Endothelial cell of hepatic sinusoid (primary cell): ENCODE data around the gene HNRNPA2B1.

ENCODE experiments used
- in situ Hi-C: cut with HindIII; loops from 2 replicates; pipeline ENCODE4 v1.10.0; 2017; ENCODE audit warnings: low sequenced_read_pairs

Gene HNRNPA2B1

DNA sequence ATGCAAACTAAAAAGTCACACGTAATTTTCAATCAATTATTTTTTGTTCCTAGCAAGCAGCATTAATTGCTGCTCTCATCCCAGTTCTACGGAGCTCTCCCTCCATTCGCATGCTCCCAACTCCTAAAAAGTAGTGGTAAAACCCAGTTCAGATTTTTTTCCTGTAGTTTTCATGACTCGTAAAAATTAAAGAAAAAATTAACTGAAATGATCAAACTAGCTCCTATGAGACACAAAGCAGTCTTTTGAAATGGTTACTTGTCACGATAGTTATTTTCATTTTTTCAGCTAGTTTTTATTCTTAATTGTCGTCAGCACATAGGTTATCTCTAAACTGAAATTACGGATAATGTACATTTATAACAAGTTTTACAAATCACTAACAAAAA, 1.8 kb downstream of the HNRNPA2B1 start:
- in situ Hi-C loops, result loop anchor here (5.0 kb wide), 1 partner anchor 106 kb away; no protein-coding TSS in a partner anchor

DNA sequence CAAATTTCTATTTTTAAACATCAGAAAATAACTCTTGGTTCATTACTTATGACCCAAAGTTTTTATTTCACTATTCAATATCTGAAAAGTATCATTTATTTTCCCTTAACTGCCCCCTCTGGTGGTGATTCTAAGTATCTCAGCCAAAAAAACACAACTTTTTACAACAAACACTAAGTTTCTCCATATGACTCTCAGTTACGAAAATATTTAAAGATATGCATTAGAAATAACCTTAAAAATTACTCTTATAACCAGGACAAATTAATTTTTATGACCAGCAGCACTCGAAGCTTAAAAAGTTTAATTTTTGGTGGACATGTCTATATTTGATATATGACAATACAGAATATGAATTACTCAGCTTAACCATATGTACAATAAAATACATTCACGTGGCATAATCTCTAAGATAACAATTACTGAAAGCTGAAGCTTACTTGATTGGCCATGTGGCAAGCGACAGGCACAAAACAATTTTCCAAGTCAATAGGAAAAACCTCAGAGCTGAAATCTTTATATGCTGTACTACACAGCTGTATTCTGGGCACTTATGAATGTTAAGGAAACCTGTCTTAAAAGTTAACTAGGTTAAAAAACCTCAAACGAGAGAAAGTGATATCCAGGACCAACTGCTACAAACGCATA, 2.3 kb downstream of the HNRNPA2B1 start:
- in situ Hi-C loops, result loop anchor here (5.0 kb wide), 1 partner anchor 106 kb away; no protein-coding TSS in a partner anchor

DNA sequence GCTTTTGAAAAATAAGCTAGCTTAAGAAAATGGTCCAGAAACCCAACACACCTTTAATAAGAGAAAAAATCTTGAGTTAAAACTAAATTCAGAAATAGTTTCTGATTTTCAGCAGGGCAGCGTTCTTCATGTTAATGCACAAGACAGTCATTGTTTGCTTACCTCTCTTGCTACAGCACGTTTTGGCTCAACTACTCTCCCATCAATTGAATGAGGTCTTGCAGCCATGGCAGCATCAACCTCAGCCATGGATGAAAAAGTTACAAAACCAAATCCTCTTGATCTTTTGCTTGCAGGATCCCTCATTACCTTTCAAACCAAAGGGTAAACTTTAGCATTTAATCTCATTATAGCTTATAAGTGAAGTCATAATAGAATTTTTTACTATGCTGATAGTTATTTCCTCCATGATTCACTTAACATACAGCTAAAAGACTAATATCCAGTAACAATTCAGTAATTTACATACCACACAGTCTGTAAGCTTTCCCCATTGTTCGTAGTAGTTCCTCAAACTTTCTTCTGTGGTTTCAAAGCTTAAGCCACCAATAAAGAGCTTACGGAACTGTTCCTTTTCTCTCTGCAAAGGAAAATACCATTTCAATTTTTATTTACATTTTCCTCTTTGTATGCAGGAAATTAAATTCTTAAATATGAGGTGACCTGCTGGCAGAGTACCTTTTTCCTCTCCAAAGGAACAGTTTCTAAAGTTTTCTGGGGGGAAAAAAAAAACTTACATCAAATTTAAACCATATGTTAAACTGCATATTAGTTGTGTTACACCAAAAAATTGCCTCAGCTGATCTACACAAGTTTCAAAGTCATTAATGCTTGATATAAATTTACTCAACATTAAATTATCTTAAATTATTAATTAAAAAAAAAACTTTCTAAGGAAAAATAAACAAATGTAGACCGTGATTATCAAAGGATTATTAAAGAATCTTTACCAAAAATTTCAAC, 3.1 kb downstream of the HNRNPA2B1 start:
- in situ Hi-C loops, result loop anchor here (5.0 kb wide), 1 partner anchor 105 kb away; no protein-coding TSS in a partner anchor

DNA sequence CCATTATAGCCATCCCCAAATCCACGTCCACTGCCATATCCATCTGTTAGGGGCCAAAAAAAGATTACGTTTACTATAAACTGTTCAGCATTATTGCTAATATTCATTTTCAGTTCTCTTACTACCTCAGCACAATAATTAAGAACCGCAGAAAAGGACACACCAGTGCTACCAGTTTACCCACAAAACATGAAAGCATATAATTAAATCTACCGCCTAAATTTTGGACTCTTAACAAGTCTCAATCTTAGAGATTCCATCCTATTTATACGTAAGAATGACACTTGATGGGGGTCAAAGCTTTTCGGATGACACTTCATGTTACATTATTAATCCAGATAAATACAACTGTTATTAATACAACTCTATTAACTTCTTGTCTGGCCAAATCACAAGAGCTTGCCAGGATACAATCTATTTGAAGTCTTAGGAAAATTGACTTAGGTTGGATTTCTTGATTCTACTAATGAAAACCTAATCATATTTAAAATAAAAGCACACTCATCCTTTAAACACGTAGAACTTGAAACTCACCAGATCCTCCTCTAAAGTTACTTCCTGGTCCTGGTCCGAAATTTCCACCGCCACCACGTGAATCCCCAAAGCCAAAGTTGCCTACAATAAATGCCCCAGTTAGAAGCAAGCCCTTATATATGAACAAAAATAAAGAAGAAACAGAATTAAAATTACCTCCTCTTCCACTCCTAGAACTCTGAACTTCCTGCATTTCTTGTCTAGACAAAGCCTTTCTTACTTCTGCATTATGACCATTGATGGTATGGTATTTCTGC, 4.5 kb downstream of the HNRNPA2B1 start:
- in situ Hi-C loops, result loop anchor here (5.0 kb wide), 1 partner anchor 104 kb away; no protein-coding TSS in a partner anchor

DNA sequence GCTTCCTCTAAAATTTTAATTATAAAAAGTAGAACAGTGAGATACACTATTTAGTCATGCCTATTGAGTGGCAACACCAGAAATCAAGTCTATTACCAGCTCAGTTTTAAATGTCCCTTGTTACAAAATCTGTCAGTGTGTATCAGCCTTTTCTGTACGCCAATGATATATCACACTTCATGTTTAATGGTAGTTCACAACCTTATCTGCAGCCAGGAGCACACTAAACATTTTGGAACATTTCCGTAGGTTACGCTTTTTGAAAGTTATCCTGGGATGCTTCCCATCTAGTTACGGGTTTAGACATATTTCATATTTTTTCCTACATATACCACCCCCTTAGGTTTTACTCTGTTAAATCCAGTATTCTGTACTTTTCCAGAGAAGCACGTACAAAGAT, 5.4 kb downstream of the HNRNPA2B1 start:
- in situ Hi-C loops, result loop anchor here (5.0 kb wide), 1 partner anchor 103 kb away; no protein-coding TSS in a partner anchor

DNA sequence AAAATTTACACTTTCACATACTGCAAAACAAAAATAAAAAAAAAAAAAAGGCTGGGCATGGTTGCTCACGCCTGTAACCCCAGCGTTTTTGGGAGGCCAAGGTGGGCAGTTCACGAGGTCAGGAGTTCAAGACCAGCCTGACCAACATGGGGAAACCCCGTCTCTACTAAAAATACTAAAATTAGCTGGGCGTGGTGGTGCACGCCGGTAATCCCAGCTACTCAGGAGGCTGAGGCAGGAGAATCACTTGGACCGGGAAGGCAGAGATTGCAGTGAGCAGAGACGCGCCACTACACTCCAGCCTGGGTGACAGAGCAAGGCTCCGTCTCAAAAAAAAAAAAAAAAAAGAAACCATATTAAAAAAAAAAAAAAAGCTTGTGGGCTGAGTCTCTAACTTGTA, 5.8 kb downstream of the HNRNPA2B1 start:
- in situ Hi-C loops, result loop anchor here (5.0 kb wide), 1 partner anchor 102 kb away; no protein-coding TSS in a partner anchor

DNA sequence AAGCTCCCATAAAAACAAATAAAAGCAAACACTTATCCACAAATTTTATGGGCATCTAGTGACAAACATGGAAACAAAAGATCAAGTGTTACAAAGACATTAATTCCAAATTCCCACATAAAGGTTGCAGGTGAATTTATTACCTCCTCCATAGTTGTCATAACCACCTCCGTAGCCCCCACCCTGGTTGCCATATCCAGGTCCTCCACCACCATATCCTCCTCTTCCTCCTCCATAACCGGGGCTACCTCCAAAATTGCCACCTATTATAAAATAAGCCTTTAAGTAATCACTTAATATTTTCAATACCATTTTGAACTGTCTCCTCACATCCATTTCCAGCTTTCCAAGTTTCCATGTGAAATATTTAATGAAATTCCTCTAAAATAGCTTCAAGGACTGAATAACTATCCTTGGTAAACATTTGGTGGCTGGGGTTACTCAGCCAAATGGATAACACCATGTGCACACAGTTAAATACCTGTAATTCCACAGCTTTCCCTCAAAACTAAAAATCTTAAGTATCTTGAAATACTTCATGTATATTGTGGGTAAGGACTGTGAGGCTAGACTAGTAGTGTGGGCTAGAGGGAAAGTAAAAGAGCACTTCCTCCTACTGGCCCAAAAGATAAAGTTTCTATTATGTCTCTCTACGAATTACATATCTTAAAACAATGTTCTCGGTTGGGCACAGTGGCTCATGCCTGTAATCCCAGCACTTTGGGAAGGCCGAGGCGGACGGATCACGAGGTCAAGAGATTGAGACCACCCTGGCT, 6.9 kb downstream of the HNRNPA2B1 start:
- in situ Hi-C loops, result no loop called here

DNA sequence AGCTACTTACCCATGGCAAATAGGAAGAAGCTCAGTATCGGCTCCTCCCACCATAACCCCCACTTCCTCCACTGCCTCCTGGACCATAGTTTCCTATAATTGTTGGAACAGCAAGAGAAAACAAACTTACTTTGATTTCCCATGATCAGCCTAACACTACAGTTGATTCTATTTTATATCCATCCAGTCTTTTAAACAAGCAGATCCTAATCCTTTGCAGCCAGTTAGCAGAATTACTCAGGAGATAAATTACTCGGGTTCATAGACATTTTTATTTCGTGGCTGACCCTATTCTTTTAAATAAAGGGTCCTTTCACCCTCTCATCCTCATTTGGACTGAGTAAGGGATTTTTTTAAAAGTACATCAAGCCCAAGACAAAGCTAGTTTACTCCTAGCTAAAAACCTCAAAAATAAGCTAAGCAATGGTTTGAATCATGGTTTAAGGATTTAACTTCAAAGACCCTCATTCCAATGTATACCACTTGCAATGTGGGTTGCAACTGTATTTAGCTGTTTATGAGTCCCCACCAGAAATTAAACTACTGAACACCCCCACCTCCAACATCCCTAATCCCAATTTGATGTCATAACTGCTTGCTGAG, 8.0 kb downstream of the HNRNPA2B1 start:
- in situ Hi-C loops, result no loop called here

DNA sequence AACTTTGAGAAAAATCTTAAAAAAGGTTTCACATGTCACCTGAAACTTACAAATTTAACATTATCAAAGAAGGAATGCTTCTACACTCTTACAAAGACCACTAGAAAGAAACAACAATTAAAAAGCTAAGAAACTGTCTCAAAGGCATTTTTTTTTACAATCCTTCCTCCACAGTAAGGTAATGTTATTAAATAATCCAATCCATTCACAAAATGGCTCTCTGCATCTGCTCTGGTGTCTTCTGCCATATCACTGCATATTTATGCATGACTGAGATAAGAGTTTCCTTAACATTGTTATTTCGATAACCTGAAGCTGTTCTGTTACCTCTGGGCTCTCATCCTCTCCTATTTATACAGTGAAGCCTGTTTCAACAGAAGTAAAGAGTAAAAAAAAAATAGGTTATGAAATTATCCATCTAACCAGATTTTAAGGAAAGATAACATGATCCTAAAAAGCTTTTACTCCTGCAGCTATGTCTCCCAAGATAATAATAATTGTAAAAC, 8.5 kb downstream of the HNRNPA2B1 start:
- in situ Hi-C loops, result no loop called here

DNA sequence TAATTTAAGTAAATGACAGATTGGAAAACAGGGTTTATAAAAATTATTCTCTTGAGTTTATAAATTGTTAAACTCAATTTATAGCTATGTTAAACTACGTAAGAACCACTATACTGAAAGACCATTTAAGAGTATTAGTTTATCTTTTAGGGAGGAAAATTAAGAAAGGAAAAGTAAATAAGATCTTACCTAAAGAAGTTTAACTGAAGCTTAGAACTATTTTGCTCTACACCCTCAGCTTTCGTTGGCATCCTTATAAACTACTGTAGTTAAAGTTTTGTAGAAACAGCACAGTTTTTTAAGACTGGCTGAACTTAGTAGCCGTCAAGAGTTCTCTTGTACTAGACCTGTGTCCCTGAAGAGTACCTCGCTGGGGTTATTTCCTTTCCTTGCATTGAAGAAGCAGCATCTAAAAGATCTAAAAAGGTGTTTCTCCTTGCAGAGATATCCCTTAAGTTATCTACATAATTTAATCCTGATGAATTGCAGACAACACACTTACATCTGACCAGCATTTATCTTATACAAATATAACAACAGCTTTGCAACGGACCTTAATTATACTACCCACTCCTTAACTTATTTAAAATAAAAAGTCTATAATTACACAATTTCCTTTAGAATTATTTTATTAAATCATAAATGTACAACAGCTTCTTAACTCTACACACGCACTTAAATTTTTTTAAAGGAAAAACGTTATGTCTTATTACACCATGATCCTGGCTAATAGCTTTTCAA, 9.1 kb downstream of the HNRNPA2B1 start:
- in situ Hi-C loops, result no loop called here

DNA sequence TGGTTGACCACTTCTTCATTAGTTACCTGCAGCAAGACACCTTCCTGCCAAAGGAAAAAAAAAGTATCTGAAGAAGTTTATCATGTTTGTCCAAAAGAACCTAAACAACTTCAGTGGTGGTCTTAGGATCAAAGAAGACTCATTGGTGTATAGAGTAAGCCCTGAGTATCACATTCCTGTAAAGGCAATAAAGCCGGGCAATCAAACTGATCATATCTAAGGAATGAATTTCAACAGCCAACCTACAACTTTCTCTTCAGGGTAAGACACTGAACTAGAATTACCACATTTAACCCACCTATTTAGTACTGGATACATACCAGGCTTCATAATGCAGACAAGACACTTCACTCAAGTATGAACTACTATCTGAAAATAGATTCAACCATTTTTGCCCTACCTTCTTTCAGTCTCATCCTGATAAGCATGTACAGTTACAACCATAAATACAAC, 10.1 kb downstream of the HNRNPA2B1 start:
- in situ Hi-C loops, result no loop called here

DNA sequence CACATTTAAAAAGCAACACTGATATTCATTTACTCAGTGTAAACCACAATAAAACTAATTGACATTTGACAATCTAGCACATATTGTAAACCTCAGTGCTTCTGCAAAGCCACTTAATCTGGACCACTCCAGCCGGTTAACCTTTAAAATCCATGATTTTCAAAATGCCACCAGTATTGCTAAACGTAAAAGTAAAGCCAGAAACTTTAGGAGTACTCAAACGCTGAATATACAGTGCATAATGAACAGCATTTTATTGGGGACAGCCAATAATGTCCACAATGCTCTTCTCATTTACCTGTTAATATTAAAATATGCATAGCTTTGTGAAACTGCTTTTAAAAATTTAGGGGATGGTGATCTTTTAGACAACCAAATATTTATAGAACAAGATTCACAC, 10.8 kb downstream of the HNRNPA2B1 start:
- in situ Hi-C loops, result loop anchor here (5.0 kb wide), 1 partner anchor 37 kb away; the partner anchor contains the start of gene NFE2L3

DNA sequence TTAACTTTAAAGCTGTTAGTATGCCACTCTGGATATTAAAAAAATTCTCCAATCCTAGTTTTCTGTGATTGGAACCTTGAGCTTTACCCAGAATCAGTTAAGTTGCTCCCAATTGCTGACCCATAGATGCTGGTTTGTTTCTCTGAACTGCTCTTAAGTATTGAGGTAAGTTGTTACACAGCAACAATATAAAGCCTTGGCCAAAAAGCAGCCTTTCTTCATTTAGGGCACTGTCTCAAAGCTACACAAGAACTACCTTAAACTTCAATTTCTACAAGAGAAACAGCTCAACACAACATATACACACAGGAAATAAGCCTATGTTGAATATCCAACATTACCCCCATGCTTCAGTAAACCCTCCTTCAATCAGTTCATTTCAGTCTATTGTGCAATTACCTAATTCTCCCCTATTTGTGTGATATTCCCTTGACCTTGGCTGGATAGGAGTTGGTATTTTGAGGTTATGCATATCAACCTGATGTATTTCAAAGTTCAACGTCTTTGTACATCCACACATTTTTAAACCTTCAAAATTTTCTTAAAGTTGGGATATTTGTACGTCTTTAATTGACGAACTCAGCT, 11.5 kb downstream of the HNRNPA2B1 start:
- in situ Hi-C loops, result loop anchor here (5.0 kb wide), 1 partner anchor 37 kb away; the partner anchor contains the start of gene NFE2L3

DNA sequence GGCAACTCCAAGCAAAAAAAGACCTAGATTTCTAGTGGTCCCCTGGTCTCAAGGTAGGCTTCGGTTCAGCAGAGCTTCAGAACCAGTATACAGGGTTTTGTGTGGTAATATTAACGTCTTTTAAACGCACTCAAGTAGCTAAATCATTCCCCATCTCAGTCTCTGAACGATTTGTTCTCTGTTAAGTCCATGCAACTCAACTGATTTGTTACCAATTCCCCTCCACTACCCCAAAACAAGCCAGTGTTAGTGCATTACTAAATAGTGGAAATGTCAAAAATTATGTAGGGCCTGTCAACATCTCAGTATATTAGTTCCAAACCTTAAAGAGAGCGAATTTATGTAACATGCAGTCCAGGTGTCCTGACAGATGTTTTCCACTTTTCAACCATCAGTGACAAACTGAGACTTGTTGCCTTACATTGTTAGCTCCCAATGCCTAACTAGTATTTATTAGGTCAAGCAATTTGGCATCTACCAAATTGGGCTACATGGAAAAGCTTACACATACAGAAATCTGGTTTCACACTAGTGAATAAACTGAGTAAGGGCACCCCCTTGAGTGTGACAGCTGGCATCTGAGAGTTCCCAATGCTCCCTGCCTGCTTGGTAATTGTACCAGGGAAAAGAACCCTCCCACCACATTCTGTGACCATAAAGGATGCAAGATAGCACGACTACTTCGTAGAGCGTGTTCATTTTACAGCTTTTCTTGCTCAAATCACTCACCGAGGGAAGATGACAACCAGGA, 12.2 kb downstream of the HNRNPA2B1 start:
- in situ Hi-C loops, result loop anchor here (5.0 kb wide), 1 partner anchor 36 kb away; the partner anchor contains the start of gene NFE2L3

DNA sequence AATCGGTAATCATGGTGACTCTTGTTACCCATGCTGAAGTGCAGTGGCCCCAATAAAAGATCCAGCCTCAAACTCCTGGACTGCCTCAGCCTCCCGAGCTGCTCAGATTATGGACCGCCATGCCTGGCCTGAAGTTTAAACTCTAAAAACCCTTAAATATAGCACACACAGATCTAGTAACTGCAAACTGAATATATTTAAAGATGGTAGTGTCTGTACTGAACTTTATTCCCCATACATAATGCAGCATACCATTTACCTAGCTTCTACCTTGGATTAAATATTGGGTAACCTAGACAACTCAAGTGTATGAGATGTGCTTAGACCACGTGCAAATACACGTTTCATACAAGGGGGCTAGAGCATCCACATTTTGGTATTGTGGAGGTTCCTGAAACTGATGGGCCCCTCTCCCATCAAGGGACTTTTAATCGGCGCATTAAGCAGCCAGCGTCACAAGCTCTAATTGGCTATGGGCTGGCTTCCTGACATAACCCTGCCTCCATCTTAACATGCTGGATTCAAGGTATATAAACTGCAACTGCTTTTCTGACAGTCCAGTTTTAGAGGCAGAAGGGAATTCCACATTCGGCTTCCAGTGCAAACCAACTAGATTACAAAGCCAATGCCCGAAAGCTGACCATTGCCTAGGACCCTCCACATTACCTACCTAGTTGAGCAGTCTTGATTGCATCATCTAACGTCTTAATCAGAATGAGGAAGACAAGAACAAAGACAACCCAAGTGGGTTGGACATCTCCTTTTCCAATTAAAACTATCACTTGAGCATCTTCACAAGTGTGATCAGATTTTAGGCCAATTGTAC, 13.0 kb downstream of the HNRNPA2B1 start:
- in situ Hi-C loops, result loop anchor here (5.0 kb wide), 1 partner anchor 35 kb away; the partner anchor contains the start of gene NFE2L3
